HG03097 (cell line): Measurements from ENCODE around the gene XPNPEP2.

Experiments
- ATAC-seq: cut with Tn5 transposase; IDR thresholded peaks from one replicate; pipeline ENCODE4 v1.9.1; 2021; ENCODE audit not compliant: unreplicated experiment, low FRiP score

The XPNPEP2 gene

DNA sequence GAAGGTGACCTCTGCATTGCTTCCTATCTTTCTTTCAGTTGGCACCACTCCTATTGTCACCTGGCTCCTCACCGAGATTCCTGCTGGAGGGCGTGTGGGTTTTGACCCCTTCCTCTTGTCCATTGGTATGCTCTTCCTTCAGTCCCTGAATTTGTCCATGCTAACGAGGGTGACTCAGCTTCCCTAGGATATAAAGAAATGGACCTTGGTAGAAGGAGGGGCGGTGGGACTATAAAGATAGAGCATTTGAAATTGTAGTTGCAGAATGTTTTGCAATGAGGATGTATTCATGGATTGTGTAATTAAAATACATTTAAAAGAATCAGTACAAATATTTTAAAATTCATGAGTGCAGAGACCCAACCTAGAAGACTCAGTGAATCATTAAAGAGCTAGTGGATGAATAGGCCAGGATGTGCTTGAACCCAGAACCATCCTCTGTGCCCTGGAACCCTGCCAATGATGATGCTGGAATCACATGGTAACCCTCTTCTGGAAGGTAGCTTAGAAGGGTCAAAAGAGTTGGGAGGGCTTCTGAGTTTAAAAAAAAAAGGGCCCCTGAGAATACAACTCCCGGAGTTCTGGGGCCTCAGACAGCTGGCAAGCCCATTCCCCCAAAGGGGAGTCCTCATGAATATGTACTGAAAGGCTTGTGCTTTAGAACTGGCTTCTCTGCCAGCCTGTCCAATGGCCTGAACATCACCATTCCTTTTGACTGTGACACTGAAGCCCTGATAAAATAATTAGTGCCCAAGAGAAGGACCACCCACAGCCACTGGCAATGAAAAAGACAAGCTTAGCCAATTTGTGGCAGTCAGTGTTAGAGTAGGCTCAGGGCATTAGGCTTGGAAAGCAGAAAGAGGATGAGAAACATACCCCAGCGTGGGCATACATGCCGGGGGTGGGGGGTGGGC, 8.0 kb downstream of the XPNPEP2 start:
- ATAC-seq = no peak

- no peak for ATAC-seq
Observed at GRCh38 chrX:129747533-129747932, 8.8 kb downstream of the XPNPEP2 start.

GRCh38 chrX:129748305-129748704, 9.5 kb downstream of the XPNPEP2 start:
- no peak for ATAC-seq

- no peak for ATAC-seq
Observed at GRCh38 chrX:129749069-129749468, 10.3 kb downstream of the XPNPEP2 start.

DNA sequence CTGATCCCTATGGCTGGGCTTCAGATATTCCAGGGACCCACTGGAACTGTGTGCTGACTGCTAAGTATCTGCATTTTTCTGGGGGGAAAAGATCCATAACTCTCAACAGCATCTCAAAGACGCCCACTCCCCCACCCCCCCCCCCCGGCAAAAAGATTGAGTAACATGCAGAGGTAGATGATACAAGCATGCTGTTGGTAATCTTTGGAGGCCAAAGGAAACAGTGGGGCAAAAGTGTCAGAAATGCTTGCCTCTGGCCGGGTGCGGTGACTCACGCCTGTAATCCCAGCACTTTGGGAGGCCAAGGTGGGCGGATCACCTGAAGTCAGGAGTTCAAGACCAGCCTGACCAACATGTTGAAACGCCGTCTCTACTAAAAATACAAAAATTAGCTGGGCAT, 12.2 kb downstream of the XPNPEP2 start:
- ATAC-seq = no peak

GRCh38 chrX:129754056-129755024, 15.6 kb downstream of the XPNPEP2 start:
- ATAC-seq = no peak

GRCh38 chrX:129755779-129756650, 17.2 kb downstream of the XPNPEP2 start:
- peak; percentile 37 for ATAC-seq

DNA sequence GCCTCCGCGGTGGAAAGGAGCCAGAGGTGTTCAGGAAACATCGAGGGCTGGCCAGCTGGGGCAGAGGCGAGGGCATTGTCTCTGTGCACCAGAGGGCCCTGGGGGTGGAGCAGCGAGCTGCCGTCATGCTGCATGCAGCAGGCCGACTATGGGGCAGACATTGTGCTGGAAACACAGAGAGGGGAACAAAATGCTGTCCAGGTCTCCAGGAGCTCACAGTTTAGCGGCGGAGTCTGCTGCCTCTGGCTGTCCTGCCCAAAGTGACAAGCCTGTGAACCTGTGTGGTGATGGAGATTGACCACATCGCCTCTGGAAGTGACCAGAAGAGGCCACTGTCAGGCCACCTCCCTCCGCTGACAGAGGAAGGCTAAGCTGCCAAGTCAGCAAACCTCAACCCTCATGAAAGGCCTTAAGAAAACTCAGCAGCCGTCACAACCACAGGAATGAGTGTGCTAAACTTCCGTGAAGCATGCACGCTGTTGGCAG, 20.8 kb downstream of the XPNPEP2 start:
- no peak for ATAC-seq

DNA sequence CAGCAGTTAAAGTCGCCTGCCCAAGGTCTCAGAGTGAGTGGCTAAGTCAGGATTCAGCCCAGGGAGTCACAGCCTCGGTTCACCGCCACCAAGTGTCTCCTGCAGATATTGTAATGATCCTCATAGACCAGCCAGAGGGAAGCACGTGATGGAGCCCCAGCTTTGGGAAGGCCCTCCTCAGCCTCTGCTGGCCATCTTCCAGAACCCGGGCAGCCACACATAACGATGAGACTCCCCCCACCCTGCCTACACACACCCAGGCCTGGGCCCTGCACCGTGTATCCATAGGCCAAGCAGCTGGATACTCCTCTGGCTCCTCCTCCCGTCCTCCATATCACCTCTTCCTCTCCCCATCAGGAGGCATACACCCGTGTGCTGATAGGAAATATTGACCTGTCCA, 21.4 kb downstream of the XPNPEP2 start:
- no peak for ATAC-seq

- no peak for ATAC-seq
Observed at GRCh38 chrX:129760981-129761380, 22.2 kb downstream of the XPNPEP2 start.

GRCh38 chrX:129761596-129761995, 22.8 kb downstream of the XPNPEP2 start:
- ATAC-seq = no peak

- ATAC-seq = no peak
Observed at GRCh38 chrX:129762448-129762847, 23.7 kb downstream of the XPNPEP2 start.

DNA sequence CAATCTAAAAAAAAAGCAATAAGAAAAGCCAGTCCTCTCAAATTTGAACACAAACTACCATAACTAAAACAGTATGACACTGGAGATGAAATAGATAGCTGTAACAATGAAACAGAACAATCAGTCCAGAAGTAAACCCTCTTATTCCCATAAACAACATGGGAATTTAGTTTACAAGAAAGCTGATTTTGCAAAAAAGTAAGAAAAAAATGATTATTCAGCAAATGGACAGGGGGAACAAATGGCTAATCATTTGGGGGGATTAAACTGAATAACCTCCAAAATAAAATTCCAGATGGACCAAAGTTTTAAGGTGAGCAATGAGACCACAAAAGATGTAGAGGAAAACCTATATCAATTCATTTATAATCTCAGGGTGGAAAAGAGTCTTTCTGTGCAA, 24.9 kb downstream of the XPNPEP2 start:
- no peak for ATAC-seq

DNA sequence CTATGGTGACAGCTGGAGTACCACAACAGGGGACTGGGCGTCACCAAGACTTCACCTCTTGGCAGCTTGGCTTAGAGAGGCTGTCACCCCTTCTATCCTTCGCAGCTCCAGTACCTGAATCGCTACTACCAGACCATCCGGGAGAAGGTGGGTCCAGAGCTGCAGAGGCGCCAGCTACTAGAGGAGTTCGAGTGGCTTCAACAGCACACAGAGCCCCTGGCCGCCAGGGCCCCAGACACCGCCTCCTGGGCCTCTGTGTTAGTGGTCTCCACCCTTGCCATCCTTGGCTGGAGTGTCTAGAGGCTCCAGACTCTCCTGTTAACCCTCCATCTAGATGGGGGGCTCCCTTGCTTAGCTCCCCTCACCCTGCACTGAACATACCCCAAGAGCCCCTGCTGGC, 29.4 kb downstream of the XPNPEP2 start:
- ATAC-seq = no peak

DNA sequence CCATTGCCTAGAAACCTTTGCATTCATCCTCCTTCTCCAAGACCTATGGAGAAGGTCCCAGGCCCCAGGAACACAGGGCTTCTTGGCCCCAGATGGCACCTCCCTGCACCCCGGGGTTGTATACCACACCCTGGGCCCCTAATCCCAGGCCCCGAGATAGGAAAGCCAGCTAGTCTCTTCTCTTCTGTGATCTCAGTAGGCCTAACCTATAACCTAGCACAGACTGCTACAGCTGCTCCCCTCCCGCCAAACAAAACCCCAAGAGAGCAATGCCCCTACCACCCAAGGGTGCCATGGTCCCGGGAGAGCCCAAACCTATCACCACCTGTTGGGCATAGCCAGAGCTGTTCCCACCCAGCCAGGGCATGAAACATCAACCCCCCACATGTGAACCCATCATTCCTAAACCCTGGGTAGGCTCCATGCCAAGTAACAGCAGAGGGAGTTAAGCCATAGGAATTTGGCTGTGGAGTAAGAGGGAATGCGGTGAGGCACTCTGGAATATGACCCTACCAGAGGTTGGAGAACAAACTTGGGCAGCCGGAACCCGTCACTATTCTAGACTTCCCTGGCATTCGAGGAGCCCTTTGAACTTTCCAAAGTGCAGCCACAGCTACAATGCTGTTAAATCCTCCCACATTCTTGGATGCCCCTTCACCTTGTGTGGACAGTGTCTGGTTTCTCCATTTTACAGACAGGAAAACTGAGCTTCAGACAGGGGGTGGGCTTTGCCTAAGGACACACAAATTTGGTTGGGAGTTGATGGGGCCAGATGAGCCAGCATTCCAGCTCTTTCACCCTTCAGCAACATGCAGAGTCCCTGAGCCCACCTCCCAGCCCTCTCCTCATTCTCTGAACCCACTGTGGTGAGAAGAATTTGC, 30.0 kb downstream of the XPNPEP2 start:
- ATAC-seq = no peak

GRCh38 chrX:129769467-129770154, 30.8 kb downstream of the XPNPEP2 start:
- peak; percentile 29 for ATAC-seq

DNA sequence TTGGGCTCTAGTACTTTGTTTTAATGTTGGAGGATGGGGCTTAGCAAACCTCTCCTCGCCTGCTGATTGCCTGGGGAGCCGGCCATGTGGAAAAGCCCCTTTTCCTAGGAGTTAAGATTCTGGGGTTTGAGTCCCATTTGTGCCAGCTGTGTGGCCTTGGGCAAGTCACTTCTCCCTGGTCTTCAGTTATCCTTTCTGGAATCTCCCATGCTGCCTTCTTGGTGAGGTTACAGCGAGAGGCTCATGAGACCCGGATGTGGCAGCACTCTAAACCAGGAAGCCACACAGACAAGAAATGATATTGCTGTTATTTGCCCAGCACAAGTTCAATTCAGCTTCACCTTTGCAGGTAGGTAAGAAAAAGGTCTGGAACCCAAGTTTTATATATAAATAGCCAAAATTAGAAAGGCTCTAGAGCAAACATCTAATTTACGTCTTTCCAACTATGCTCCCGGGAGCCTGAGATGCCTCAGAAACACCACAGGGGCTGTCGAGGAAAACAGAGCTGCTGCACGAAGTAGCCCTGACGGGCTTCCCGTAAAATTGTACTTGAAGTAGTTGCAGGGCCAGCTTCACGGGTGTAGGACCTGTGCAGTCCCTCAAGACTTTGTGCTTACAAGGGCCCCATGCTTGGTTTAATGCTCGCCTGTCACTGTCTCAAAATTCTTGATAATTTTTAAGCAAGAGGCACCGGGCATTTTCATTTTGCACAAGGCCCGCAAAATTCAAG, 32.7 kb downstream of the XPNPEP2 start:
- no peak for ATAC-seq

DNA sequence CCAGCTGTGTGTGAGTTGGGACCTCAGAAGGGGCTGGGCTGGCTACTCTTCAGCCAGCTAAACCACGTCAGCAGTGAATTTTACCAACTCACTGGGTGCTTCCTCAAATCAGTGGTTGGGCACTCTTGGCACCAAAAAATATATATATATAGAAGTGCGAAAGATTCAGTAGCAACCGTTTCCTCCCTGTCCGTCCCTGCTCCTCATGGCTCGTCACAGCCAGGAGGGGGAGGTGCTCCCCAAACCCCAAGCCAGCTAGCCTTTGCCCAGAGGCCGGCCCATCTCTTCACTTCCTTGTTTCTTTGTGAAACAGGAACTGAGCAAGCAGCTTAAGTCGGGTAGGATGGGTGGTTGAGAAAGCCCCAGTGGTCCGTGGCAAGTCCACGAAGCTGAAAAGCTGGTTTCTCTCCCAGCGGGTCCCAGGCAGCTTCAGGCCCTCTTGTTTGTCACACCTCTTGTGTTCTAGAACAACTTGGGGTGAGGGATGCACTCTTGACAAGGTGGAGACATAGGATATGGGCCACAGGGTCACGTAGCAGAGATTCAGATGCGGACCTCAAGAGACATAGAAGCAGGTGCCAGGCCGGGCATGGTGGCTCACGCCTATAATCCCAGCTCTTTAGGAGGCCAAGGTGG, 34.1 kb downstream of the XPNPEP2 start:
- peak; percentile 79 for ATAC-seq
